Activated naive CD4-positive, alpha-beta T cell treated with anti-CD3 and anti-CD28 coated beads for 36 hours (primary cell): ENCODE data around the gene TWNK. TPM values are rescaled to one million over a fixed set of nuclear protein-coding genes. Genes with fewer than 3 reads are reported as not detected.

Source experiments
- CTCF ChIA-PET: fragments of 350-600 bp; sonication (Branson Sonifier 250); formaldehyde crosslinking; loops from one replicate; lab custom pipeline; 2021; ENCODE audit warnings: antibody characterized with exemption; lab: Charles Lee
- DNase-seq: peaks from one replicate; pipeline ENCODE4 v3.0.0-alpha.2; 2020
- H3K27ac Mint-ChIP-seq: one replicate; pipeline ENCODE4 v1.8.0; 2021; ENCODE audit warnings: mild to moderate bottlenecking, mixed read lengths
- H3K27me3 Mint-ChIP-seq: one replicate; pipeline ENCODE4 v1.8.0; 2021; ENCODE audit warnings: low read depth, mixed read lengths
- H3K36me3 Mint-ChIP-seq: one replicate; pipeline ENCODE4 v1.8.0; 2021; ENCODE audit warnings: low read depth, mixed read lengths
- H3K4me1 Mint-ChIP-seq: one replicate; pipeline ENCODE4 v1.8.0; 2021; ENCODE audit warnings: low read depth, mixed read lengths
- H3K4me3 Mint-ChIP-seq: one replicate; pipeline ENCODE4 v1.8.0; 2021; ENCODE audit warnings: mild to moderate bottlenecking, moderate library complexity, mixed read lengths
- H3K9me3 Mint-ChIP-seq: one replicate; pipeline ENCODE4 v1.8.0; 2021; ENCODE audit warnings: mixed read lengths
- intact Hi-C: fragments of 100-400 bp; cut with micrococcal nuclease; formaldehyde crosslinking; loops from one replicate; pipeline ENCODE4 v1.15.1; 2023
- total RNA-seq, 2 experiments: library from RNA; stranded (reverse); gene quantifications; one replicate each; pipeline ENCODE4 v1.2.3, GENCODE V29; 2021

Gene TWNK
- total RNA-seq, 2 experiments from 2014 or later = 10.4 to 11.4 TPM

- no peaks in the 10 kb centered on the region for H3K27me3 Mint-ChIP-seq
- H3K9me3 Mint-ChIP-seq = no peaks in the 10 kb centered on the region
- peak overlapping the region; percentile 91 for H3K4me3 Mint-ChIP-seq
- peaks cover 51% of the 10 kb centered on the region for H3K4me1 Mint-ChIP-seq
- peaks cover 30% of the 10 kb centered on the region for H3K36me3 Mint-ChIP-seq
- intact Hi-C loops = loop anchor here (2.0 kb wide), 1 partner anchor 74 kb away; the partner anchor contains the start of gene SLF2
- no peak for DNase-seq
- CTCF ChIA-PET = interaction anchor here (0.9 to 5.7 kb wide), 3 partner anchors 11 to 55 kb away, joined by 3 to 33 read pairs (median 3); partner anchors contain the start of gene LZTS2
- no peak overlapping the region for H3K27ac Mint-ChIP-seq
Measured at GRCh38 chr10:100986623-100986951, 756 bp upstream of the TWNK start.

GRCh38 chr10:100987685-100988049 lies 324 bp downstream of the TWNK start:
- no peaks in the 10 kb centered on the region for H3K27me3 Mint-ChIP-seq
- no peak for DNase-seq
- H3K4me1 Mint-ChIP-seq = peaks cover 51% of the 10 kb centered on the region
- H3K27ac Mint-ChIP-seq = peak overlapping the region; percentile 72
- H3K9me3 Mint-ChIP-seq = no peaks in the 10 kb centered on the region
- peaks cover 28% of the 10 kb centered on the region for H3K36me3 Mint-ChIP-seq
- intact Hi-C loops = loop anchor here (1.0 to 2.0 kb wide), 3 partner anchors 10 to 75 kb away; partner anchors contain the start of genes PDZD7, SFXN3 and SLF2
- H3K4me3 Mint-ChIP-seq = peak overlapping the region; percentile 91
- CTCF ChIA-PET = interaction anchor here (5.7 kb wide), 1 partner anchor 10 kb away, joined by 33 read pairs; the partner anchor contains the start of gene LZTS2

- H3K27ac Mint-ChIP-seq = no peak overlapping the region
- H3K4me1 Mint-ChIP-seq = peaks cover 51% of the 10 kb centered on the region
- H3K36me3 Mint-ChIP-seq = peaks cover 28% of the 10 kb centered on the region
- H3K4me3 Mint-ChIP-seq = peak overlapping the region; percentile 91
- intact Hi-C loops = no loop called here
- no peaks in the 10 kb centered on the region for H3K9me3 Mint-ChIP-seq
- H3K27me3 Mint-ChIP-seq = no peaks in the 10 kb centered on the region
- DNase-seq = no peak
- CTCF ChIA-PET = interaction anchor here (2.1 to 5.7 kb wide), 2 partner anchors 10 to 26 kb away, joined by 6 to 33 read pairs; partner anchors contain the start of gene LZTS2
Measured at GRCh38 chr10:100988166-100988565, 823 bp downstream of the TWNK start.

GRCh38 chr10:100989088-100989487 lies 1.7 kb downstream of the TWNK start:
- Mint-ChIP-seq H3K36me3 (peaks cover 31% of the 10 kb centered on the region), H3K4me1 (peaks cover 51% of the 10 kb centered on the region), H3K27ac (no peak overlapping the region), H3K4me3 (peak overlapping the region; percentile 41), H3K9me3 (no peaks in the 10 kb centered on the region), H3K27me3 (no peaks in the 10 kb centered on the region)
- intact Hi-C loops = no loop called here
- DNase-seq = no peak
- CTCF ChIA-PET = interaction anchor here (2.1 to 5.7 kb wide), 2 partner anchors 9 to 25 kb away, joined by 6 to 33 read pairs; partner anchors contain the start of gene LZTS2

GRCh38 chr10:100993986-100994708 lies 6.8 kb downstream of the TWNK start:
- Mint-ChIP-seq H3K27me3 (no peaks in the 10 kb centered on the region), H3K27ac (peak overlapping the region; percentile 43), H3K9me3 (no peaks in the 10 kb centered on the region), H3K36me3 (peaks cover 28% of the 10 kb centered on the region), H3K4me3 (no peak overlapping the region), H3K4me1 (peaks cover 32% of the 10 kb centered on the region)
- no peak for DNase-seq
- CTCF ChIA-PET = interaction anchor here (1.1 to 1.4 kb wide), 2 partner anchors 9 to 17 kb away, joined by 3 to 5 read pairs; no protein-coding TSS in a partner anchor
- intact Hi-C loops = no loop called here

GRCh38 chr10:100995181-100995580 lies 7.8 kb downstream of the TWNK start:
- Mint-ChIP-seq H3K27ac (no peak overlapping the region), H3K4me1 (peaks cover 26% of the 10 kb centered on the region), H3K4me3 (no peak overlapping the region), H3K27me3 (no peaks in the 10 kb centered on the region), H3K9me3 (no peaks in the 10 kb centered on the region), H3K36me3 (peaks cover 23% of the 10 kb centered on the region)
- intact Hi-C loops = loop anchor here (5.0 kb wide), 2 partner anchors 458 to 623 kb away; partner anchors contain the start of gene HIF1AN
- DNase-seq = no peak
- CTCF ChIA-PET = interaction anchor here (6.4 kb wide), 1 partner anchor 22 kb away, joined by 94 read pairs; no protein-coding TSS in a partner anchor

- Mint-ChIP-seq H3K4me1 (peaks cover 18% of the 10 kb centered on the region), H3K36me3 (peaks cover 10% of the 10 kb centered on the region), H3K27ac (peak overlapping the region; percentile 92), H3K27me3 (no peaks in the 10 kb centered on the region), H3K9me3 (no peaks in the 10 kb centered on the region), H3K4me3 (peak overlapping the region; percentile 84)
- CTCF ChIA-PET = interaction anchor here (0.6 to 6.4 kb wide), 14 partner anchors 8 to 320 kb away, joined by 3 to 94 read pairs (median 8); partner anchors contain the start of genes MRPL43, PDZD7, SFXN3 and SLF2
- DNase-seq = peak; percentile 48
- intact Hi-C loops = loop anchor here (1.0 to 5.0 kb wide), 5 partner anchors 10 to 625 kb away; partner anchors contain the start of genes HIF1AN, KAZALD1, MRPL43 and SLF2
Measured at GRCh38 chr10:100996678-100997359, 9.5 kb downstream of the TWNK start.

- DNase-seq = peak; percentile 74
- no peaks in the 10 kb centered on the region for H3K9me3 Mint-ChIP-seq
- H3K4me1 Mint-ChIP-seq = peaks cover 18% of the 10 kb centered on the region
- peak overlapping the region; percentile 84 for H3K4me3 Mint-ChIP-seq
- CTCF ChIA-PET = interaction anchor here (0.6 to 6.4 kb wide), 27 partner anchors 9 to 321 kb away, joined by 3 to 94 read pairs (median 4); partner anchors contain the start of genes MRPL43, PDZD7, SFXN3 and SLF2
- peaks cover 8% of the 10 kb centered on the region for H3K36me3 Mint-ChIP-seq
- peak overlapping the region; percentile 92 for H3K27ac Mint-ChIP-seq
- no peaks in the 10 kb centered on the region for H3K27me3 Mint-ChIP-seq
- intact Hi-C loops = loop anchor here (1.0 to 5.0 kb wide), 5 partner anchors 10 to 625 kb away; partner anchors contain the start of genes HIF1AN, KAZALD1, MRPL43 and PDZD7
Measured at GRCh38 chr10:100997360-100998182, 10.2 kb downstream of the TWNK start.

GRCh38 chr10:100998183-100998990 lies 11.0 kb downstream of the TWNK start:
- CTCF ChIA-PET = interaction anchor here (0.8 to 6.4 kb wide), 22 partner anchors 9 to 101 kb away, joined by 3 to 94 read pairs (median 4); partner anchors contain the start of genes MRPL43, PDZD7, SFXN3 and SLF2
- Mint-ChIP-seq H3K27ac (peak overlapping the region; percentile 82), H3K9me3 (no peaks in the 10 kb centered on the region), H3K36me3 (peaks cover 8% of the 10 kb centered on the region), H3K4me1 (peaks cover 18% of the 10 kb centered on the region), H3K27me3 (no peaks in the 10 kb centered on the region), H3K4me3 (peak overlapping the region; percentile 84)
- DNase-seq = peak; percentile 71
- intact Hi-C loops = loop anchor here (1.0 to 5.0 kb wide), 3 partner anchors 33 to 626 kb away; partner anchors contain the start of genes HIF1AN, PDZD7 and SFXN3

- peak; percentile 73 for DNase-seq
- Mint-ChIP-seq H3K27ac (peak overlapping the region; percentile 82), H3K36me3 (peaks cover 5% of the 10 kb centered on the region), H3K4me1 (peaks cover 18% of the 10 kb centered on the region), H3K9me3 (no peaks in the 10 kb centered on the region), H3K27me3 (no peaks in the 10 kb centered on the region), H3K4me3 (peak overlapping the region; percentile 84)
- CTCF ChIA-PET = interaction anchor here (0.8 to 6.4 kb wide), 10 partner anchors 8 to 96 kb away, joined by 3 to 94 read pairs (median 8); partner anchors contain the start of genes MRPL43, PDZD7, SFXN3 and TWNK
- intact Hi-C loops = loop anchor here (1.0 to 5.0 kb wide), 4 partner anchors 15 to 627 kb away; partner anchors contain the start of genes HIF1AN, PDZD7 and SFXN3
Measured at GRCh38 chr10:100998991-100999741, 11.8 kb downstream of the TWNK start.
